ENCODE results near the gene F3. TPM values are rescaled to one million over a fixed set of nuclear protein-coding genes. Genes with fewer than 3 reads are reported as not detected.

The F3 gene
- total RNA-seq, 6 experiments from 2014 or later = 0.79 to 6.8 (median 2.6) TPM

- intact Hi-C loops (cut with DNase I) = no loop called here
- ATAC-seq (peak; percentile 83 to 91 (median 85)), DNase-seq (no peak)
- Histone ChIP-seq H3K9me3 (no peaks in the 10 kb centered on the region), H3K27me3 (no peaks in the 10 kb centered on the region), H3K27ac (no peak overlapping the region), H3K4me1 (peaks cover 0 to 6% (median 0%) of the 10 kb centered on the region in 4 donors), H3K36me3 (peaks cover 0 to 23% (median 12%) of the 10 kb centered on the region in 4 donors), H3K4me3 (no peak overlapping the region)
- 56% methylated on average over 2 of the region's 2 CpGs for WGBS (ENCODE audit: insufficient coverage, low coverage, low lambda C conversion rate, missing lambda C conversion rate)
- TF ChIP-seq POLR2A (IDR thresholded peaks at IDR 0.05) = no peak
- TF ChIP-seq, protein P1, sequence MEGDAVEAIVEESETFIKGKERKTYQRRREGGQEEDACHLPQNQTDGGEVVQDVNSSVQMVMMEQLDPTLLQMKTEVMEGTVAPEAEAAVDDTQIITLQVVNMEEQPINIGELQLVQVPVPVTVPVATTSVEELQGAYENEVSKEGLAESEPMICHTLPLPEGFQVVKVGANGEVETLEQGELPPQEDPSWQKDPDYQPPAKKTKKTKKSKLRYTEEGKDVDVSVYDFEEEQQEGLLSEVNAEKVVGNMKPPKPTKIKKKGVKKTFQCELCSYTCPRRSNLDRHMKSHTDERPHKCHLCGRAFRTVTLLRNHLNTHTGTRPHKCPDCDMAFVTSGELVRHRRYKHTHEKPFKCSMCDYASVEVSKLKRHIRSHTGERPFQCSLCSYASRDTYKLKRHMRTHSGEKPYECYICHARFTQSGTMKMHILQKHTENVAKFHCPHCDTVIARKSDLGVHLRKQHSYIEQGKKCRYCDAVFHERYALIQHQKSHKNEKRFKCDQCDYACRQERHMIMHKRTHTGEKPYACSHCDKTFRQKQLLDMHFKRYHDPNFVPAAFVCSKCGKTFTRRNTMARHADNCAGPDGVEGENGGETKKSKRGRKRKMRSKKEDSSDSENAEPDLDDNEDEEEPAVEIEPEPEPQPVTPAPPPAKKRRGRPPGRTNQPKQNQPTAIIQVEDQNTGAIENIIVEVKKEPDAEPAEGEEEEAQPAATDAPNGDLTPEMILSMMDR (IDR thresholded peaks at IDR 0.05) = peak; percentile 45 to 70 (median 68)
These were observed 27.3 kb downstream of the F3 start for GRCh38 chr1:94514095-94514727.

DNA sequence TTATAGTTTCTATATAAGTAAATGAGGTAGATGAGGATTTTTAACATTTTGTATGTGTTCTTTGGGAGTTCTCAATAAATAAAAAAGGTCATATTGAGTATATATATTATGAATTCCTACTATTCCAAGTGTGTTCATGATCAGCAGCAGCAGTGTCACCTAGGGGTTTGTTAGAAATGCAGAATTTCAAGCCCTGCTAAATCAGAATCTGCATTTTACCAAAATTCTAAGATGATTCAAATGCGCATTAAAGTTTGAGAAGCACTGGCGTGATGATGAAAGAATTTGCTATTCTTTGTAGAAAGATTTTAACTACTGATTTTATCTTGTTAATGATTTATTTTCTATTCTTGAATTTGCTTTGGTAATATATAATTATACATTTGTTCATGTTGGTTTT, 28.7 kb downstream of the F3 start:
- DNase-seq (no peak), ATAC-seq (no peak)
- 100% methylated on average over 2 of the region's 2 CpGs for WGBS (ENCODE audit: insufficient coverage, low coverage, low lambda C conversion rate, missing lambda C conversion rate)
- H3K27ac ChIP-seq = no peak overlapping the region
- intact Hi-C loops (cut with DNase I) = no loop called here
- no peaks in the 10 kb centered on the region for H3K27me3 ChIP-seq
- H3K9me3 ChIP-seq = no peaks in the 10 kb centered on the region
- H3K36me3 ChIP-seq = peaks cover 0 to 18% (median 6%) of the 10 kb centered on the region in 4 donors
- TF ChIP-seq, protein P1 (IDR thresholded peaks at IDR 0.05) = no peak
- no peak for TF ChIP-seq POLR2A (IDR thresholded peaks at IDR 0.05)
- no peak overlapping the region for H3K4me3 ChIP-seq
- H3K4me1 ChIP-seq = peaks cover 0 to 6% (median 0%) of the 10 kb centered on the region in 4 donors

GRCh38 chr1:94504601-94505000, 37.0 kb downstream of the F3 start:
- H3K36me3 ChIP-seq = peaks cover 0 to 54% (median 17%) of the 10 kb centered on the region in 4 donors
- no peaks in the 10 kb centered on the region for H3K9me3 ChIP-seq
- H3K27me3 ChIP-seq = no peaks in the 10 kb centered on the region
- no peak overlapping the region for H3K4me3 ChIP-seq
- WGBS (ENCODE audit: insufficient coverage, low coverage, low lambda C conversion rate, missing lambda C conversion rate) = 92% methylated on average over 1 of the region's 1 CpG
- ATAC-seq (peak in 1 of 4 donors; percentile 39), DNase-seq (no peak)
- H3K4me1 ChIP-seq = no peaks in the 10 kb centered on the region
- intact Hi-C loops (cut with DNase I) = no loop called here
- no peak overlapping the region for H3K27ac ChIP-seq
- no peak for TF ChIP-seq POLR2A (IDR thresholded peaks at IDR 0.05)
- TF ChIP-seq, protein P1 (IDR thresholded peaks at IDR 0.05) = no peak

DNA sequence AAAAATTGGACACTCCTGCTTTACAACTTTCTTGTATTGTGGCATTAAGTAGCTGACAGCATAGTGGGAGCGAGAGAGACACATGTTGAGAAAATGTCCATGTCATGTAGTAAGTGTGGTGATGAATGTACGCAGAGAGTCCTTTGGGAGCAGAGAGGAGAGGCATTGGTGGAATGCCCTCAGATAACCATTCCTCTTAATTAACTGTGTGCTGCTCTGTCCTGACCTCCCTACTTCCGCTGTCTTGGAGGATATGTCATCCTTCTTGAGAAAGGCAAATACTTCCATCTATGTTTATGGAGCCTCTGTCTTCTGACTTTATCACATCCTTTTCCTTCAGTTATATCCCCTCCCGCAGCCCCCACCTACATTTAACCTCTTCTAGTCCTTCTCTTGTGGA, 38.4 kb downstream of the F3 start:
- intact Hi-C loops (cut with DNase I) = no loop called here
- DNase-seq (no peak), ATAC-seq (peak; percentile 23 to 58 (median 34))
- Histone ChIP-seq H3K36me3 (peaks cover 0 to 64% (median 29%) of the 10 kb centered on the region in 4 donors), H3K27ac (no peak overlapping the region), H3K4me1 (no peaks in the 10 kb centered on the region), H3K4me3 (no peak overlapping the region), H3K9me3 (no peaks in the 10 kb centered on the region), H3K27me3 (no peaks in the 10 kb centered on the region)
- WGBS (ENCODE audit: insufficient coverage, low coverage, low lambda C conversion rate, missing lambda C conversion rate) = 72% methylated on average over 3 of the region's 4 CpGs
- TF ChIP-seq, protein P1 (IDR thresholded peaks at IDR 0.05) = no peak
- TF ChIP-seq POLR2A (IDR thresholded peaks at IDR 0.05) = no peak

All from right lobe of liver (tissue), 6 donors.